Limb (tissue), 2 donors: ENCODE results near the gene BCAS4.
"Not testable (repeated sequence)": the region's sequence is repeated elsewhere in the genome, so short reads cannot be mapped to it uniquely, and the experiment has no call there.

Source experiments
- DNase-seq, 2 donors: peaks; one replicate each; pipeline ENCODE4 v3.0.0-alpha.2; 2016; ENCODE audit errors: extremely low spot score in 2 of 2

The BCAS4 gene

DNA sequence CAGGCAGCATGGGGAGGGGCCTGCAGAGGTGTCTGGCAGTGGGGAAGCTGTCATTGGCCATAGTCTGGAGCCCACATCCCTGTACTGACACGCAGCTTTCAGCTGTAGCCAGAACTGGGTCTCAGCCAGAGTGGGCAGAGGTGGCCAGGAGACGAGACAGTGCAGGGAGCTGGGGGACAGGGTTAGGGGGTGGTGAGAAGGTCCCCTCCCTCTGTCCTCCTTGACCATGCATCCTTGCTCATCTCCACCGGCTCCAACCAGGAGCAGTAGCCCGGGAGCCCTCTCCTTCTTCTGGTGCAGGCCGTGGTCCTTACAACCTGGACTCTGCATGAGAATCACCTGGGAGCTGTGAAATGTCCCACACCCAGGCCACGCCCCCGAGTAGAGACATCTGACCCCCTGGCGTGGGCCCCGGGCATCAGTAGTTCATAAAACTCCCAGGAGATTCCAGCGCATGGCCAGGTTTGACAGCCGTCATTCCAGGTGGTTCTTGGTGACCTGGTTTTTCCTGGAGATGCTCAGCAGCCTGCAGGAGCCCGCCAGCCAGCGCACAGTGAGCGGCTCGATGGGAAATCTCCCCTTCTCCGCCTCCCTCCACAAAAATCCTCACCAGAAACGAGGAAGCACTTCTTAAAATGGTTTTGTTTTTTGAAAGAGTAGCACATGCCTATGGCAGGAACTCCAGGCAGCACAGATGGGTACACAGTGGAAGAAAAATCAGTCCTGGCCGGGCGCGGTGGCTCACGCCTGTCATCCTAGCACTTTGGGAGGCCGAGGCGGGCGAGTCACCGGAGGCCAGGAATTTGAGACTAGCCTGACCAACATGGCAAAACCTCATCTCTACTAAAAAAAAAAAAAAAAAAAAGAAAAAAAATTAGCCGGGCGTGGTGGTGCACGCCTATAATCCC is 80.2 kb downstream of the BCAS4 start:
- DNase-seq, result no peak

GRCh38 chr20:50876063-50876685 is 81.3 kb downstream of the BCAS4 start:
- no peak for DNase-seq

DNA sequence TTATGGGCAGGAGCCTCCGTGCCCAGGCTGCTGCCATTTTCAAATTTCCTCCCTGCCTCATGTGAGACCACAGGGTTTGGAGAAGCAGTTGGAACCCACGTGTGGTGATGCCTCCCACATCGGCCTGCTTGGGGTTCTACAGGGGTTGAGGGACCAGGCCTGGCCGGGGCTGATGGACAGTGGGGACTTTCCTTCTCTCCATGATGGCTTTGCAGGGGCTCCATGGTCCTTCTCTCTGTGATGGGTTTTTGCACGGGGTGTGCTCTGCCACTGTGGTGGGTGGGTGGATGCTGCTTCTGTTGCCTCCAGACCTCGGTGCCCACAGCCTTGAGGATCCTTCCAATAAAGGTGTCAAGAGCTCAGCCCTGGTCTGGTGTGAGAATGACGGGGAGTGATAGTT is 82.0 kb downstream of the BCAS4 start:
- no peak for DNase-seq

DNA sequence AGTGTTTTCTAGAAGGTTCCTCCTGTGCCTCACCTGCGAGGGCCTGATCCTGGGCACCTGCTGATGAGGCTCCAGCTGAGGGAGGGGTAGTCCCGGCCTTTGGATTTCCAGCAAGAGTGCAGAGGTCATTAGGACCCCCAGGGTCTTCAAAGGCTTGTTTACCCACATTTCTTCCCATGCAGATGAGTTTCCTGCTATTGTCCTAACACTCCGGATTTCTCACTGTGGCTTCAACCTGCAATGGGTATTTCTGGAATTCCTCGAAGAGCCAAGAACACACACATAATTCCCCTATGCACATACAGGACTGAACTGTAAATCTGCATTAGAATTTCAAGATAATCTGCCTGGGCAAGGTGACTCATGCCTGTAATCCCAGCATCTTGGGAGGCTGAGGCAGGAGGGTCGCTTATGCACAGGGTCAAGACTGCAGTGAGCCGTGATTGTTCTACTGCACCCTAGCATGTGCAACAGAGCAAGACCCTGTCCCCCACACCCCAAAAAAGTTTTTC is 82.4 kb downstream of the BCAS4 start:
- no peak for DNase-seq

DNA sequence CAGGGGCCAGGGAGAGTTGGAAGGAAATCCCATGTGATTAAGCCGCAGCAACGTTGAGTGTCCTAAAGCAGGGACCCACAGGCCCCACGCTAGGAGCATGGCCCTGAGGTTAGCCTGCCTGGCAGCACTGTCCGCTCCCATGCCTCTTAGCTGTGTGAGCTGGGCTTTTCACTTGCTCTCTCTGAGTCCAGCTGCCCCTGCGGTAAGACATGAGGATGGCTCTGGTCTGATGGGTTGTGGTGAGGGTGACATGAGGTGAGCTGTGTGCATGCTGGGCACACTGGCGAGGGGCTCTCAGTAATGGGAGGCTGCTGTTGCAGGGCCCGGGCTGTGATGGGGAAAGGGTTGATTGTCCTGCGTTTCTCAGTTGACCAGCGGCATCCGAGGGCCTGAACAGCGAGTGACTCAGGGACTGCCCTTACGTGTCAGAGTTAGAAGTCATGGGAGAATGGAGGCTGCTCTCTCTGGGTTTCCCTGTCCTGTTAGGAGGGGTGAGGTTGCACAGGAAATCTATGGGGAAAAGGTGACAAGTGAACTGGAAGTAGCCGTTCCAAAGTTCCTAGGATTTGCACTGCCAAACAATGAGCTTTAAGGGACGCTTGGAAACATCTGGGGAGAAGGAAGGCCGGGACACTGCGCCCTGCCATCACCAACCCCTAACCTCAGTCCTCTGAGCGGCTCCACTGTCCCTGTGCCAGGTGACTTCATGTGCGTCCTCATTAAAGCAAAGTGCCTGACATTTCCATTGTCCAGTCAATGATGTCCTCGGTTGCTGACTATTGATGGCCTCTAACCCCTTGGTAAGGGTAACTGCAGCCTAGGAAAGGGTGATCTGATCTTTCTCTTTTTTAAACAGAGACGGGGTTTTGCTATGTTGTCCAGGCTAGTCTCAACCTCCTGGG is 85.0 kb downstream of the BCAS4 start:
- no peak for DNase-seq

- DNase-seq, result not testable (repeated sequence)
These were observed 87.0 kb downstream of the BCAS4 start for GRCh38 chr20:50881759-50882424.

- DNase-seq, result no peak
These were observed 89.0 kb downstream of the BCAS4 start for GRCh38 chr20:50883856-50884255.

DNA sequence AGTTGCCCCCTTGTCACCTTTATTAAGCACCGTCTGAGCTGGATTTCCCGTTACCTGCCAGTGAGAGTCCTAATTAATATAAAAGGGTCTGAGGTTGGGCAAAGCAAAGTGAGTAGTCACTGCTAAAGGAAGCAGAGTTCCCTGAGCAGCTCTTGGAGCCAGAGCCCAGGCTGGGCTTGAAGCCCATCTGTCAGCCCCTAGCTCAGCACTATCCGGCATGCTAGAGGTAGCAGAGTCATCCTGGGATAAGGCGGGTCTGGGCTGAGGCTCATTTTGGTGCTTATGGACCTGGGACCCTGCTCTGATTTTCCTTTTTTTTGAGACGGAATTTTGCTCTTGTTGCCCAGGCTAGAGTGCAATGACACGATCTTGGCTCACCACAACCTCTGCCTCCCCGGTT is 90.2 kb downstream of the BCAS4 start:
- DNase-seq, result no peak

GRCh38 chr20:50885781-50886180 is 90.9 kb downstream of the BCAS4 start:
- DNase-seq, result no peak

GRCh38 chr20:50886184-50886790 is 91.4 kb downstream of the BCAS4 start:
- DNase-seq, result no peak

GRCh38 chr20:50887576-50887975 is 92.7 kb downstream of the BCAS4 start:
- DNase-seq, result no peak

- no peak for DNase-seq
These were observed 96.3 kb downstream of the BCAS4 start for GRCh38 chr20:50891138-50891537.

DNA sequence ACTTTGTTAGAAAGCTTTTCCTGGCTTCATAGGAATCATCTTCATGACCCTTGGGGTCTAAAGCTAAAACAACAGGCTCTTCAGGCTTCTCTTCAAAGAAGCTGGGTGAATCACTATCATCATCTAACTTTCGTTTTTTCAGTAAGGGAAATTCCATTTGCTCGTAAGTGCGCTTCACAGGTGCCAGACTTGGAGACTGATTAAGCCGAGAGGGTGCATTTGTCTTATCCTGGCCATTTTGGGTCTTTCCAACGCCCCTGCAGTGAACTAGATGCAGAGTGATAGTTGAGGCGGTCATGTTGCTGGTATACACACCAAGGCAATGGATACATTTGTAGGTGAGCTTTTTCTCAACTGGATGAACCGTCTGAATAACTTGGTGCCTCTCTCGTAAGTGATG is 97.5 kb downstream of the BCAS4 start:
- no peak for DNase-seq

DNA sequence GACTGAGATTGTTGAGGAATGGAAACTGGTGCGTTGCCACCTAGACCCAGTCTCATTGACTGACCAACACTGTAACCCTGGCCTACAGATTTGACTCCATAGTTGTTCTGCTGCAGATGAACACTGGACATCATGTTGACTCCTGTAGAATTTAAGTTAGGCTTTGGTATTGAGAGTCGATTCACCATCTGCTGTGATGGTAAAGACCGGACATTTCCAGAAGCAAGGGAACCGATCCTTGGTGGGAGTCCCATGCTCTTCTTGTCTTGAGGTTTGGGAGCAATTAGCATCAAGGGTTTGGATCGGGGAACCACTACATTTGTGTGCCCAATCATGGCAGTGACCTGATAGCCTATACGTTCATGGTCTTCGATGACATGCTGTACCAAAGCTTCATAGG is 98.8 kb downstream of the BCAS4 start:
- DNase-seq, result no peak

DNA sequence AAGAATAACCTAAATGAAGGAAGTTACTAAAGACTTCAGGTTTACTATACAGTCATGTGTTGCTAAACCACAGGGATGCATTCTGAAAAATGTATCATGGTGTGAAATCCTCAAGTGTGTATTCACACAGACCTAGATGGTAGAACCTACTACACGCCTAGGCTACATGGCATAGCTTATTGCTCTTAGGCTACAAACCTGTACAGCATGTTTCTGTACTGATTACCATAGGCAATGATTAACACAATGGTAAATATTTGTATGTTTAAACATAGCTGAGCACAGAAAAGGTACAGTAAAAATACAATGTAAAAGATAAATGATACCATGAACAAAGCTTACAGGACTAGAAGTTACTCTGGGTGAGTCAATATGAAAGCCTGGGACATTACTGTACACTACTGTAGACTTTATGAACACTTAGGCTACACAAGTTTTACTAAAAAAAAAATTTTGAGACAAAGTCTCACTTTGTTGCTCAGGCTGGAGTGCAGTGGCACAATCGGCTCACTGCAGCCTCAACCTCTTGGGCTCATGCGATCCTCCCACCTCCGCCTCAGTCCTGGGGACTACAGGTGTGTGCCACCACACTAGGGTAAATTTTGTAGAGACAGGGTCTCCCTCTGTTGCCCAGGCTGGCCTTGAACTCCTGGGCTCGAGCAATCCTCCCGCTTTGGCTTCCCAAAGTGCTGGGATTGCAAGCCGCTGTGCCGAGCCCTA is 100.4 kb downstream of the BCAS4 start:
- DNase-seq, result no peak

GRCh38 chr20:50898475-50898874 is 103.6 kb downstream of the BCAS4 start:
- DNase-seq, result no peak

GRCh38 chr20:50900261-50900660 is 105.4 kb downstream of the BCAS4 start:
- no peak for DNase-seq

- DNase-seq, result no peak
These were observed 106.4 kb downstream of the BCAS4 start for GRCh38 chr20:50901301-50901700.

- DNase-seq, result no peak
These were observed 108.6 kb downstream of the BCAS4 start for GRCh38 chr20:50903353-50904051.
